ENCODE measurements around the gene TPCN2.

Gene TPCN2

DNA sequence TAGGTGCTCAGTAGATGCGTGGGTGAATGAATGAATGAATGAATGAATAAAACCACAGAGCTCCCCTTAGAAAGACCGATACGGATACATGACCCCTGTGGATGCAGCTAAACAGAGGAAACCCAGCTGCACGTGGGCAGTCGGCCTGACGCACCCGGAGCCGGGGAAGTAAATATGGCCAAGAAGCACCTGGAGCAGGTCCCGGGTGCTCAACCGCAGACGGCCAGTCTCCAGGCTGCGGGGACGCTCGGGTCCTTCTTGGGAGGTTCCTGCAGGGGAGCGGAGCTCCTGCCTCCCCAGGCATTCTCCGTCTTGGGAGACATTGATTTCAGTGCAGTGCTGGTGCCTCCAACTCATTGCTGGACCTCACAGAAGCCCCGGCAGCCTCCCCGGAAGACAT lies 11.7 kb upstream of the TPCN2 start:
- DNase-seq (ENCODE audit: low read depth, low spot score) = no peak

DNA sequence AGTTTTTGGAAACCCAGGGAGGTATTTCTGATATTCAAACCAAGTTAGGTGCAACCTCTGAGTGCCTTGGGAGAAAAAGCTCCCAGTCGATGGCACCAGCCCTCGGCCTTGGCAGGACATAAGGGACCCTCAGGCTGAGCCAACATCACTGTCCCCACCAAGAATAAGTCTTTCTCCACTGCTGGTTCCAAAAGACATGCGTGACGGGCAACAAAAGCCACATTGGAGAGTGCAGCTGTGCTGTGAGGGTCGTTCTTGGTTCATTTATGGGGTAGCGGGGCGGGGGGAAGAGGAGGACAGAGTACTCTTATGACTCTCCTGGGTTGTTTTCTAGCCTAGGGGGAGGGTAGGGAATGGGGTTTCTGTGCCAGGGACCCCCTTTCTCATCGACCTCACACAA lies 11.2 kb upstream of the TPCN2 start:
- DNase-seq (ENCODE audit: low read depth, low spot score) = no peak

DNA sequence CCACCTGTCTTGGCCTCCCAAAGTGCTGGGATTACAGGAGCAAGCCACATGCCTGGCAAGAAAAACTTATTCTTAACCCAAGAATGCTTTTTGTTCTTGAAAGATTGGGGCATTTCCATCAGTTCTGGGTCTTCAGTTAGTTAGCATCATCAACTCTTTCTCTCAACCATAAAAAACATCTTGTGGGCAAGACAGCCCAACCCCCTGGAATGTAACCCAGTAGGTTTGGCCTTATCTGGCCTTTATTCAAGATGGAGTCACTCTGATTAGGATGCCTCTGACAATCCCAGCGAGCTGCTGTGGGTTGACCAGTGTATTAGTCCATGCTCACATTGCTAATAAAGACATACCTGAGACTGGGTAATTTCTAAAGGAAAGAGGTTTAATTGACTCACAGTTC lies 9.2 kb upstream of the TPCN2 start:
- no peak for DNase-seq (ENCODE audit: low read depth, low spot score)

DNA sequence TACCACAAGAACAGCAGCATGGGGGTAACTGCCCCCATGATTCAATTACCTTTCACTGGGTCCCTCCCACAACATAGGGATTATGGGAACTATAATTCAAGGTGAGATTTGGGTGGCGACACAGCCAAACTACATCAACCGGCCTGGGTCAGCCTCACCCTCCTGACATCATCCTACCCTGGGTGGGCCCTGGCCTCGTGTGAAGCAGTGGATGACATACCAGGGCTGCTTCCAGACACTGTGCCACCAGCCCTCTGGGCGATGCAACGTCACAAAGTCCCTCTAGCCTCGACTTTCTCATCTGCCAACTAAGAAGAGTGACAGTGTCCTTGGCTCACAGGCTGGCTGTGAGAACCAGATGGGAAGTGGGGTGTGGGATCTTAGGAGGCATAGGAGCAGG lies 8.7 kb upstream of the TPCN2 start:
- DNase-seq (ENCODE audit: low read depth, low spot score) = no peak

DNA sequence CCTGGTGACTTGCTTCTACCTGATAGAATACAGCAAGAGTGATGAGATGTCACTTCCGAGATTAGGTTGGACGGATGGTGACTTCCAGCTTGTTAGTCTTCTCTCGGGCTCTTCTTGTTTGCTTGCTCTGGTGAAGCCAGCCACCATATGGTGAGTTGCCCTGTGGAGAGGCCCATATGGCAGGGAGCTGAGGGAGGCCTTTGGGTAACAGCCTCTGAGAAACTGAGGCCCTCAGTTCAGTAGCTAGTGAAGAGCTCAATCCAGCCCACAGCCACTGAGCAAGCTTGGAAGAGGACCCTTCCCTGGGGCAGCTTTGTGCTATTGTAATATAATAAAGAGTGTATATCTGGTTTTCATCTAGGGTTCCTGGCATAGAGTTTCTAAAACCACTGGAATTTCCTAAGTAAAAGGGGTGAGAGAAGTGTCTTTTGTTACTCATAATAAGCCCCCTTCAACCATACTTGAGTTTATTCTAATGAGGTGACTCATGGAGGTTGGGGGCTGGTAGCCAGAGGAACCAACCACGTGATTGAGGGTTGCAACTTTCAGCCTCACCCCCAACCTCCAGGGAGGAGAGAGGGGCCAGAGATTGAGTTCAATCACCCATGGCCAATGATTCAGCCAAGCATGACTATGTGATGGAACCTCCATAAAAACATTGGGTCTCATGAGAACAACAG lies 8.0 kb upstream of the TPCN2 start:
- peak; percentile 41 for DNase-seq (ENCODE audit: low read depth, low spot score)

DNA sequence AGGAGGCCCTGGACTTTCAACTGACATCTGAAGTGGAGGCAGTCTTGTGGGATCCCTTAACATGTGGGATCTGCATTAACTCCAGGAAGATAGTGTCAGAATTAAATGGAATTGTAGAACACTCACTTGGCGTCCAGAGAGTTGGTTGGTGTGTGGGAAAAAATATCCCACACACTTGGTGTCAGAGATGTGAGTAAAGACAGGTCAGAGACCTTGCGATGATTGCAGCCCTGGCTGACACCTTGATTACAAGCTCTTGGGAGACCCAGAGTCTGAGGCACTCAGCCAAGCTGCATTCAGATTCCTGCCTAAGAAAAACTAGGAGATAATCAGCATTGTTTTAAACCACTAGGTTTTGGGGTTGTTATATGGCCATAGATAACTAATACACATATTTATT lies 7.2 kb upstream of the TPCN2 start:
- DNase-seq (ENCODE audit: low read depth, low spot score) = no peak

DNA sequence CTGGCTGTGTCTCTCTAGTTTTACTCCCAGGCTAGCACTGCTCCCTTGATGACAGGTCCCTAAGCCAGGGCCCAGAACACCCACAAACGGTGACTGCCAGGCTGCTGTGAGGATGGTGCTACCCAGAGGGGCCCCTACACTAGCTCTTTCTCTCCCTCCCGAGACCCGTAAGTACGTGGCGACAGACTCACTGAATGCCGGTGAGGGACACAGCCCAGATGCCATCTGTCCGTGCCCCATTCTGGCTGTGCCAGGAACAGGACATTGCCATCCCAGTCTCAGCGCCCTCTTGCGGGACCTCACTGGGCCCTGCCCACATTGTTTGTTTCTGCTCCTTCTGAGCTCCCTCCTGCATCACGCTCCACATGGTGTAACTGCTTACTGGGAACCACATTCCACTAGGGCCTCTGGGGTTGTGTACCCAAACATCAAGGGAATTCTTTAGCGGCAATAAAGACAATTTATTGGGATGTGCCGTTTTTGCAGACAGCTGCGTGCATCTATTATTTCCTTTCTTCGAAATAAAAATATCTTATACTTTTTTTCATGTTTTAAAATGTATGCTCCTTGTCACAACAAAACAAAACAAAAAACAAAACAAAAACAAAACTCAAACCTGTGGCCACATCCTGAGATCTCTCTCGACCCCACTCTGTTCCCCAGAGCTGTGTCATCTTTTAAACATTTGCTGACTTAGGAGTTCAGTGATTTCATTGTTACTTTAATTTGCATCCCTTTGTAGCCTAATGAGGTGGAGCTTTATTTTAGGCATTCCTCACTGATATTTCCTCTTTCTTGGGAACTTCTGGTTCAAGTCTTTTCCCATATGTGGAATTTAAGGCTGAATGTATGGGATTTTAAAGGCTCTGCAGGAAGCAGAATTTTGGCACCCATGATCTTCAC lies 4.4 kb upstream of the TPCN2 start:
- DNase-seq (ENCODE audit: low read depth, low spot score) = peak; percentile 39

DNA sequence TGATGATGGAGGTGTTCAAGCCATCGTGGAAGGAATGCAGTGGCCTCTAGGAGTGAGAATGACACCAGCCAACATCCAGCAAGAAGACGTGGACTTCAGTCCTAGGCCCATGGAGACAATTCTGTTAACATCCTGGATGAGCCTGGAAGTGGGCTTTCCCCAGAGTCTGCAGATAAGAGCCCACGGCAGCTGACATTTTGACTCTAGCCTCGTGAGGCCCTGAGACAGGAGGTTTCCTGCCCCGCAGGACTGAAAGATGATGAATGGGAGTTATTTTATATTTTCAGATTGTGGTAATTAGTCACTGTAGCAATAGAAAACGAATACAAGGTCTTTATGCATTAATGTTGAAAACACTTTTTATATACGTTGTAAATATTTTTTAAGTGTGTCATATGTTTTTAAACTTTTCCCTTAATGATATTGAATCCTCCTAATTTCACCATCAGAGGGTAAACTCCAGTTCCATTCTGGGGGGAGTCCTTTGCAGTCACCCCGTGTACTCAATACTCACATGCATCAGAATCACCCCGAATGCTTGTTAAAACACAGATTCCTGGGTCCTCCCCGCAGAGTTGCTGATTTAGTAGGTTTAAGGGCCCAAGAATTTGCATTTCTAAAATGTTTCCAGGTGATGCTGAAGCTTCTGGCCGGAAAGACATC lies 570 bp upstream of the TPCN2 start:
- DNase-seq (ENCODE audit: low read depth, low spot score) = no peak

DNA sequence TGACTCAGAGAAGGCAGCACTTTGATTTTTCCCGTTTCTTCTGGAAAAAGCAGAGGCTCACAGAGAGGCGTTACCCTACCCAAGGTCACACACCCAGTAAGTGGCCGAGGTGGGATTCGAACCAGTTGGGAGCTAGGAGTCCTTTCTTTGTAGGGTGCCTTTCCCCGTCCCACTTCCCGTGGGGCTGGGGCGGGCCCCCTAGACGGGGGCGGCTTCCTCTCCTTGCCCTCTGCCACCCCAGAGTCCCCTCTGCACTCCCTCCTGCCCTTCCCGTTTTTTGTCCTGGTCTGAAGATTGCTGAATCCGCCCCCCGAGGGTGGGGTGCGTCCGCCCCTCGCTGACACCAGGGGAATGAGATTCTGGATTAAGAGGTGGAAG lies 747 bp downstream of the TPCN2 start:
- no peak for DNase-seq (ENCODE audit: low read depth, low spot score)

DNA sequence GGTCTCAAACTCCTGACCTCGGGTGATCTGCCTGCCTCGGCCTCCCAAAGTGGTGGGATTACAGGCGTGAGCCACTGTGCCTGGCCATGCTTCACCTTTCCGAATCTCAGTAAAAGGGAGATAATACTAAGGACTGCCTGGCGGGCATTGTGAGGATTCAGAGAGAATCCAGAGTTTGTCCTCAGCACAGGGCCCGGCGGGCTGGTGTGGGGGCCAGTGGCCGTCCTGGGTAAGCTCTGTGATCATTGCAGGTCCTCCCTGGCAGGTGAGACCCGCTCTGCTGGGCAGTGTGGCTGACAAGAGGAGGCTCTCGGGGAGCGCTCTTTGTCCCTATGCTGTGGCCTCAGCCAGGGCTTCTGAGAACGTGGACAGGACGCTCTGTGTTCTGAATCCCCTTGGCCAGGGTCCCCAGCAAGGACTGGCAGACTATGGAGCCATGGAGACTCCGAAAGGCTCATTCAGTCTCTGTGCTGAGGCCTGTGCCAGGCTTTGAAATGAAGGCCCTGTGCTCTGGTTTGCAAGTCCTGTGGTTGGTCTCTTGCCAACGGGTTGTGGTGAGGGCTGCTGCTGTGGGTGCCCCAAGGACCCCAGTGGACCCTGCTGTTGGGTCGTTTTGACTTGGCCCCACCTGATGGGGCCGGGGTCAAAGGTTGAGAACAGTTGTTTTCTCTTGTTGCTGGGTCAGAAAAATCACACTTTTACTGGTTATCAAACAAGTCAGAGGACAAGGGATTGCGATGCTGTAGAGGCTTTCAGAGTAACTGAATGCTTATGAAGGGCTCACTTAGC lies 2.1 kb downstream of the TPCN2 start:
- no peak for DNase-seq (ENCODE audit: low read depth, low spot score)

DNA sequence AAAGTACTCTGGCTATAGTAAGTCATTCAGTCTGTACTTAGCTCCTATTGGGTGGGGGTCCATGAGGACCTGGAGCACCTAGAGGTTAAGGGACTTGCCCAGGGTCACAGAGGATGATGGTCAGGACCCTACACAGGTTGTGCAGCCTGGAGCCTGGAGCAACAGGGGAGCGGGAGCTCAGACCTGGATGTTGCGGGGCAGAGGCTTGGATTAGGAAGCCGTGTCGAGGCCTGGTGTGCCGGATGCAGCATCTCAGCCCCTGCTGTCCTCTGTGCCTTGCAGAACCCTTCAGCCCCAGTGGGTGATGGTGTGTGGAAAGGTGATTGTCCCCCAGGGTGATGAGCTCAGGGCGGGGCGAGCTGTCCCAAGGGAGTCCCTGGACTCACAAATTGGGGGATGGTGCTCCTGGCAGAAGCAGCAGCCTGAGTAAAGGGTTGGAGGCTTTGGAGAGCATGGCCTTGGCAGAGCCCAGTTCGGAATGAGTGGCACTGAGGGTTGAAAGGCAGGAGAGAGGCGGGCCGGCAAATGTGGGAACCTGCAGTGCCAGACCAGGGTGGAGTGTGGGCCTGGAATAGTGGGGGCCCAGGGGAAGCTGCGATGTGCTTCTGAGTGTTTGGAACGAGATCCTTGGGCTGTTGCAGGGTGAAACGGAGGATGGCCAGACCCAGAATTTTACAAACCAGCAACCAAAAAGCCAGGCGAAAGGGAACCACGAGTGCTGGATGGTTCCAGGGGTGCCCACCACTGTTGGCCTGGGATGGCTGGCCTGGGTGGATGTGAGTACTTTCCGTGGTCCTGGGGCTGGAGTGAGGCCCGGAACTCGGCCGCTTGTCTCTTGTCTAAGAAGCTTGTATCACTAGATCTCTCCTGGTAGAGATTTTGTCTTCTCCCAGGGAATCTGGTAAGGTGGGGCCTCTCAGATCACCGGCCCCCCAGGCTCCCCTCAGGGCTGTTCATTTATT lies 2.9 kb downstream of the TPCN2 start:
- DNase-seq (ENCODE audit: low read depth, low spot score) = no peak

DNA sequence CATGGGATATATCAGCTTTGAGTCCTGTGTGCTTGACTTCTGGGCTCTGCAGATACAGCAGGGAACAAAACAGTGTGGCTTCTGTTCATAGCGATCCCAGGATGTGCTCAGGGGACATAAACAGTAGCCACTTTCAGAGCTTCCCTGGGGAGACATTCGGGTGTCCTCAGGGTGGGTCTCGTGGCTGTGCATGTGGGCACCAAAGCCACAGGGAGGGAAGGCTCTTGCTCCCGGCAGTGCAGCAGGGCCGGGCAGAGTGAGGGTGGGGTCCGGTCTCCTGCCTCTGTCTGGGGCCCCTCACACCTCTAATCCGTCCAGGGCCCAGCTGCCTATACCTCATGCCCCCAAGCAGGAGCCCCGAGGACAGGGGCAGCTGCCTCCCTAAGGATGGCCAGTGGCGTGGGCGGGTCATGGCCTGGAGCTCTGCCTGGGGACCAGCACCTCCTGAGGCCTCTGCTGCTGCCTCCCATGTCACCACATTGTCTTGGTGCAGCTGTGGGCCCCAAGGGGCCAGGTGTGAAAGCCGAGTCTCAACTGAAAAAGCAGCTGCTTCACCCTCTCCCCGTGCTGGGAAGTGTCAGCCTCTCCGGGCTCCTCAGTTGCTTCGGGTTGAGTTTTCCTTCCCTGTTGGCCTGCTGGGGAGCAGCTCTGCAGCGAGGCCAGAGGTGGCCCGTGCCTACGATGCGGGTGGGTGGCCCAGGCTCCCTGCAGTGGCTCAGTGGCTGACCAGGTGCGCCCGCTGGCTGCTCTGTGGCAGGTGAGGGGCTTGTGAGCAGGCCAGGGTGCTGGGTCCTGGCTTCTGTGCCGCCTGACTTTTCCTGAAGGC lies 3.8 kb downstream of the TPCN2 start:
- no peak for DNase-seq (ENCODE audit: low read depth, low spot score)

DNA sequence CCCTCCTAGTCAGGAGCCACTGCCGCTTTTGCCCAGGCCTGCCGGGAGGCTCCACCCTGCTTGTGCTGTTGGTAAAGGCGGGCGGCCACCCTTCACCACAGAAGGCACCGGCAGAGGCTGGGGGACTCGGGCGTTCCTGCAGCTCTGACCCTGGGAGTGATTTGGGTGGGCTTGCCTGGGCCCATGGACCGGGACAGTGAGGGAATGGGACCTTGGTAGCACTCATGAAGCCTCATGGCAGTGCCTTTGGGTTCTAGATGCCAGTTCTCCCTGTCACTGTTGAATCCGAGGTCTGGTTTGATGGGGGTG lies 4.4 kb downstream of the TPCN2 start:
- no peak for DNase-seq (ENCODE audit: low read depth, low spot score)

DNA sequence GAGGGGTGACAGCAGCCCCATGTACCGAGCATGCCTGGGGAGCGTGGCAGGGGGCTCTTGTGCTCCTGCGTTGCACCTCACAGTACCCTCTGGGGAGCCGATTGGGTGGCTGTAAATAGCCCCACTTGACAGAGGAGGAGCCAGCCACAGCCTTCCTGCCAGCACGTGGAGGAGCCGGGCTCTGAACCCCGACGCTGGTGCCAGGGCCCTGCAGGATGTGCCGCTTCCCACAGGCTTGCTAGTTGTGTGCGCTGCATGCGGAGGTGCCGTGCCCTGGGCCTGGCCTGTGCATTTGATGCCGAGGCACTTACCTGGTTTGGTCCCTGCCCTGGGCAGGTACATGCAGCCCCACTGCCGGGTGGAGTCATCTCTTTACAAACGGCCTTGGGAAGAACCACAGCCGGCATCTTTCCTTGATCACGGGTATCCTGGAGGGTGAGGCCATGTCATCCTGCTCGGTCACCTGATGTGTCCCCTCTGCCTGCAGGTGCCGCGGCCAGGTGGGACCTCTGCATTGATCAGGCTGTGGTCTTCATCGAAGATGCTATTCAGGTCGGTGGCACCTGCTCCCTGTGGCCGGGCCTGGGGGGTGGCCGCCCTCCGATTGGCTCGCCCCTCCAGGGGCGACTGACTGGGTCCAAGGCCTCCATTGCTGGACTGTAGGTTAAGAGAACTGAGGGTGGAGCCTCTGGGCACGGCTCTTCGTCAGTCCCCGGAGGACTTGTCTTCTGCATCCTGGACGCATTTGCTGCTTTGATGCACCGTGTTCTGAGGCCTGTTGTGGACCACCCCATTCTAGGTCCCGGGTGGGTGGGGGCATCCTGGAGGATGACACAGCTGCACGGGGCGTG lies 5.0 kb downstream of the TPCN2 start:
- no peak for DNase-seq (ENCODE audit: low read depth, low spot score)

DNA sequence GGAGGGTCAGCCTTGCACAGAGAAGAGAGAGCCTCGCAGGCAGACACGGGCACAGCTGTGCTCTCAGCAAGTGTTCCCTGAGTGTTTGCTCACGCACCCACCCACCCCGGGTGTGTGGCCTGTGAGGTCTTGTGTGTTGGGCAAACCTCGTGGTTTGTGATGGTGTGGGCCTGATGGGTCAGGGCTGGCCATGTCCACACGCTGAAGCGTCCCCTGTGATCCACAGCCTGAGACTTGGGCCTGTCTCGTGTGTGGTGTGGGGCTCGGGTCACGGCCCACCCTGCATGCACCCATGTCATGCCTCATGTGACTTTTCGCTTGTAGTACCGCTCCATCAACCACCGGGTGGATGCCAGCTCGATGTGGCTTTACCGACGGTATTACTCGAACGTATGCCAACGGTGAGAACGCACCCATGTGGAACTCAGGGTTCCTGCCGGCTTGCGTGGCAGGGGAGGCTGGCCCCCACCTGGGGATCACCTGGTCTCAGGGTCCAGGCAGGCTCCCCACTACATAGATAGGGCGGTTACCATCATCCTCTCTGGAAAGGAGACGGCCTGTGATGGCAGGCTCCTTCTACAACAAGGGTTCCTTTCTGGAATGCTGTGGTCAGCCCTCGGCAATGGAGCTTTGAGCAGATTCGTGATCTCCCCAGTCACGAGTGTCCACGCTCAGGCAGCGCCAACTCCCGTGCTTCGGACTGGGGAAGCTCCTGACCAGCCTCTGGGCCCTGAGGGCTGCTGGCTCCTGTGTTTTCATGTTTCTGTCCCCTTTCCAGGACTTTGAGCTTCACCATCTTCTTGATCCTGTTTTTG lies 5.9 kb downstream of the TPCN2 start:
- no peak for DNase-seq (ENCODE audit: low read depth, low spot score)

DNA sequence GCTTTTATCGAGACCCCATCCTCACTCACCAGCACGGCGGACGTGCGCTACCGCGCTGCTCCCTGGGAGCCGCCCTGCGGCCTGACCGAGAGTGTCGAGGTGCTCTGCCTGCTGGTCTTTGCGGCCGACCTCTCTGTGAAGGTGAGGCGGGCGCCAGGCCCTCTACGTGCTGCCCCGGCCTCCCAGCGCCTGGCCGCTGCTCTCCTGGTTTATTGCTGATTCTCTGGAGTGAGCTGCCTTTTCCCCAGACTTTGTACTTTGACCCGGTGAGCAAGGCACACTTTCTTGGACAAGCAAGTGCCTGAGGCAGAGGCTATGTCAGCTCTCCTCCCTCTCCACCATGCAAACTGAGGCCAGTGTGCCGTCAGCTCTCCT lies 6.5 kb downstream of the TPCN2 start:
- no peak for DNase-seq (ENCODE audit: low read depth, low spot score)

DNA sequence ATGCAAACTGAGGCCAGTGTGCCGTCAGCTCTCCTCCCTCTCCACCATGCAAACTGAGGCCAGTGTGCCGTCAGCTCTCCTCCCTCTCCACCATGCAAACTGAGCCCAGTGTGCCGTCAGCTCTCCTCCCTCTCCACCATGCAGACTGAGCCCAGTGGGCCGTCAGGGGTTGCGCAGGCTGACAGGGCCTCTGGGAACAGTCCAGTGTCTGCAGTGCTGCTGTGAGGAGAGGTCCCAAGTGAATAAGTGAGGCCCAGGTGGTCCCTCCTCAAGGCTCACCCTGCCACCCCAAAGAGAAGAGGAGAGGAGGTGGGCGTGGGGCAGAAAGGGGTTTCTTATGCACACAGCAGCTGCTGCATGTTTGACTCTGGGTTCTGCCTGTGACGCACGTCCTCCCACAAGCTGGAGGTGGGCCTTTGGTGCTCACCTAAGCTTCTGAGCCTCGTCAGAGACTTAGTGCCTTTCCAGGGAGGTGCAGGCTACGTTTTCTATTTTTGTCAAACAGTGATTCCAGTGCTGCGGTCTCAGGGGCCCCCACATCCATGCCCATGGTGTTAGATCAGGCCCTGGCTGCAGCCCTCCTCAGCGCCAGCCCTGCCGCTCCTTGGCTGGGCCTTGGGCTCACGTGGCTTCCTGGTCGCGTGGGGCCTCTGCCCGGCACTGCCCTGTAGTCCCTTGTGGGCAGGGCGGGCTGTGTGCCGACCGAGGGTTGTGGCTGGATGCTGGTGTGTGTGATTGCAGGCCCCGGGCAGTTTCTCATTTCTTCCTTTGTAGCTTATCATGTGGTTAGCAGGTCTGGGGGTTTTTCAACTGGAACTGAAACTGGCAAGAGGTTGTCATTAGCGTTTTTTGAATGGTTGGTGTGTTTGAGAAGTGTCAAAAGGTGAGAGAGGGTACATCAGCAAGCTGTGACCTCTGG lies 7.1 kb downstream of the TPCN2 start:
- DNase-seq (ENCODE audit: low read depth, low spot score) = no peak
